Stimulated activated CD4-positive, alpha-beta T cell treated with anti-CD3 and anti-CD28 coated beads, Interleukin-4, amount 100 ng/mL, for 24 hours (primary cell): ENCODE data around the gene DAPK1.
A peak's percentile ranks its signal among the peaks of the same experiment; 100 is the strongest.
"Not testable (repeated sequence)": the region's sequence is repeated elsewhere in the genome, so short reads cannot be mapped to it uniquely, and the experiment has no call there.

ENCODE experiments used
- DNase-seq: peaks from one replicate; pipeline ENCODE4 v3.0.0-alpha.2; 2020

The DAPK1 gene

DNA sequence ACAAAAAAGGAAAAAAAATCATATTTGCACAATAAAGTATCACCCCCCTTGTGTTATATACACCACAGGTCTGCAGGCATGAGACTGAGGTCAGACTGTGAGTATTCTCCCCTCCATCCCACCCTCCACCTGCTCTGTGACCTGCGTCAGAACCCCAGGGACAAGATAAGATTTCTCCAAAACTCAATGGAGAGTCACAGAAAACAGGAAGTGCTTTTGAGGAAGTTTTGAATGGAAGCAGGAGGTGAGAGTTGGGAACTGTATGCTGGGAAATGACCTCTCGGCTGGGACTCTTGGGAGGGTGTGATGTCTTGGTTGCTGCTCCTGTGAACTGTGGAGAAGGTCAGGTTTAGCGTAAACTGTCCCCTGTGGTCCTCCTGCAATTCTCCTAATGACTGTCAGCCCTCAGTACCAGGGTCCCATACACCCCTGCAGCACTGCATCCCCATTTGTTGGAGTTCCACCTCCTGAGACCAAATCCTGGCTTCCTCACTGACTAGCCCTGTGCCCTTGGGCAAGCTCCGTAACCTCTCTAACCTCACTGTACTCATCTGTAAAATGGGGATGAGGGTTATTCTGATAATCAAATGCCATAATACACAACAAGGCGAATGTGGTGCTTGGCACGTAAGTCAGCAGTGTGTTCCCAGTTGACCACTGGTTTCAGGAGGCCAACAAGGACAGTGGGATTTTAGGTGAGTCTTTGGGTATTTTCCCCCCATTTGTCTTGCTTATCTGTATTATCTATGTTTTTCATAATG, 221.4 kb downstream of the DAPK1 start:
- no peak for DNase-seq

DNA sequence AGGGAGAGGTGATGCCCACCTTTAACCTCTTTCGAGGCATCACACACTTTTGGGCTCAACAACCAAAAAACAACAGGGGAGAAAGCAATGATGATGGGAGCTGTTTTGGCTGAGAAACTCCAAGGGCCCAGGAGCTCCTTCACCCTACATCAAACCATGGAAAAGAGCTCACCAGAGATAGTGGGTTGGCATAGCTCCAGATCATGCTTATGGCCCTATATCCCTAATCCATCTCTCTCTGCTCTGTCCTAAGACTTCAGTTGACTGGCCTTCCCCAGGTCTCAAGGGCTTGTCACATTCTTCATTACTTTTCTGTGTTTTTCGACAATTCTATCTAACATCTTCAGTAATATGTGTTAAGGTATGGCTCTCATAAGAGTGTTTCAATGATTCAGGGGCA, 222.5 kb downstream of the DAPK1 start:
- no peak for DNase-seq

DNA sequence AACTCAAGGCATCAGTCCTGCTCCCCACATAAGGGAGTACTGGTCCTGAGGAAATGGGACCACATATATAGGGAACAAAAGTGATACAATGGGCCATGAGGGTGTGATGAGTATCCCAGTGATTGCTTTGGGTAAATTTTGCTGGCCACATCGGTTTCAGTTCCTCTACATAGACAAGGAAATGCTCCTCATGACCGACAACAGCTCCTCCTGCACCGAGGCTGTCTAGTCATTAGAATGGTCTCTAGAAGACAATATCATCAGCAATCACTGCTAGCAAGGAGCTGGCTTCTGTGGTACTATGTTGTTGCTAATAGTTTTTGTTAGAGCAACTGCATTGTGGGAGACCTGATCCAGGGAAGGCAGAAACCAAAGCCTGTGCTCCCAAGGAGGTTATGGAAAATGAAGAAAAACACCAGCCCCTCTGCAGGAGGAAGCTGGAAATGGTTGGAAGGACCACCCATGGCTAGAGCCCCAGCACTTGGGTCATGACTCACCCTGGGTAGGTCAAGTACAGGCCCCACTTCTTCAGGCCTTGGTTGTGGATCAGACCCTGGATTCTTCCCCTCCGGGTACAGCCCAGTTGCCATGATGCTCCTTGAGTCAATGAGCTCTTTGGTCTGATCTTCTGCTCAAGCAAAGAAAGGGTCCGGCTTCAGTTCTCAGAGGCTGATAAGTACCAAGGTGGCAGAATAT, 224.9 kb downstream of the DAPK1 start:
- no peak for DNase-seq

DNA sequence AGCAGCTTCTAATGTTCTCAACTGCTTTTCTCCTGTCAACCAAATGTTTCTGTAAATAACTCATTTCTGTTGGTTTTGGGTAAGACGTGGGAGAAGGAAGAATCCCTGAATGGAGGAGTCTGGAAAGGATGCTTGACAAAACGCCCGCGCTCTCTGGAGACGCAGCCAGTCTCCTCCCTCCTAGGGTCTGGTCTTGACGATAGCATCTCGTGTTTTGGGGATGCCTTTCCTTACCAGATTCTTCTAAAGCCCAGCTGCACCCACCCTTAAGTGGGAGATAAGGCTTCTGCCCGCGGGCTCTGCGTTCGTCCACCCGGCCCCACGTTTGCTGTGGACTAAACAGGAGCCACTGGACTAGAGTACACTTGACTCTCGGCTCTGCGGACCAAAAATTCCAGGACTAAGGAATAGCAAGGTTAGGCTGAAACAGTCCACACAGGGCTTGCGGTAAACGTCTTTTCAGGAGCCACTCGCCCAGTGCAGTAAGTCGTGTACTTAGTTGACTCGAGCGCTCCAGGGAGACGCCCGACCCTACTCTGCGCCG, 227.8 kb downstream of the DAPK1 start:
- DNase-seq: no peak

DNA sequence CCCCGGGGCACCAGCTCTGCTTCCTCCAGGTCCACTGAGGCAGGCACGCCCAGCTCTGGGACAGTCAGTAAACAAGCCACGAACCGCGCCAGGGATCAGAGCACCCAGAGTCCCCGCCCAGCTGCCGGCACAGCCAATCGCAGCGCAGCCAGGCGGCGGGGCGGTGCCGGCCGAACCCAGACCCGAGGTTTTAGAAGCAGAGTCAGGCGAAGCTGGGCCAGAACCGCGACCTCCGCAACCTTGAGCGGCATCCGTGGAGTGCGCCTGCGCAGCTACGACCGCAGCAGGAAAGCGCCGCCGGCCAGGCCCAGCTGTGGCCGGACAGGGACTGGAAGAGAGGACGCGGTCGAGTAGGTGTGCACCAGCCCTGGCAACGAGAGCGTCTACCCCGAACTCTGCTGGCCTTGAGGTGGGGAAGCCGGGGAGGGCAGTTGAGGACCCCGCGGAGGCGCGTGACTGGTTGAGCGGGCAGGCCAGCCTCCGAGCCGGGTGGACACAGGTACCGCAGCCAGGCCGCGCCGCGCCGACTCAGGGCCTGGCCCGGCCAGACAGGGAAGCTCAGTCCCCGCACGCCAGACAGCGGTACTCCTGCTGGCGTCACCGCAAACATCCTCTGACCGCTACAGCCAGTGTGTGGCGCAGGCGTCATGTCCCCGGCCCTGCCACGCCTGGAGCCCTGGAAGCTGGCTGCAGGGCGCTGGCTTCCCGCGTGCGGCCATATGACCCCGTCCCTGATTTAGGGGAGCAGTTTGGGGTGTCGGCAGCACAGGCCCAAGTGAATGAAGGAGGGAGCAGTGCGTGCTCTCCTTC, 228.4 kb downstream of the DAPK1 start, which contains the start of gene CTSL:
Gene CTSL (plus strand): TSS at position 220 of the 810 bp plus-strand sequence. CDS start 1,485 bp downstream, outside the sequence.
- DNase-seq: peak; percentile 56

DNA sequence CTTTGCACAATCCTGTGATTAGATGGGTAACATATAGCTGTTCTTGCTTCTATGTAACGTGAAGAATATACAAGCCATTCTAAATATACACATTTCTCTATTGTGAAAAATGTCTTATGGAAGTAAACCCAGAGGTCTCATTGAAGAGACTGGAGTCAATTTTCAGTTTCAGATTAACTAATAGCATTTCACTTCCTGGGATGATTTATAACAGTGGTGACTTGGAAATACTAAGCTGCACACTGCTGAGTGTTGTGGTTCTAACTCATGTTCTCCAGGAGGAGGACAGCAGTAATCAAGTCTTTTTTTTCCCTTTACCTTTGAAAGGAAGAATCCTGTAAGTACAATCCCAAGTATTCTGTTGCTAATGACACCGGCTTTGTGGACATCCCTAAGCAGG, 231.6 kb downstream of the DAPK1 start:
- DNase-seq: no peak

DNA sequence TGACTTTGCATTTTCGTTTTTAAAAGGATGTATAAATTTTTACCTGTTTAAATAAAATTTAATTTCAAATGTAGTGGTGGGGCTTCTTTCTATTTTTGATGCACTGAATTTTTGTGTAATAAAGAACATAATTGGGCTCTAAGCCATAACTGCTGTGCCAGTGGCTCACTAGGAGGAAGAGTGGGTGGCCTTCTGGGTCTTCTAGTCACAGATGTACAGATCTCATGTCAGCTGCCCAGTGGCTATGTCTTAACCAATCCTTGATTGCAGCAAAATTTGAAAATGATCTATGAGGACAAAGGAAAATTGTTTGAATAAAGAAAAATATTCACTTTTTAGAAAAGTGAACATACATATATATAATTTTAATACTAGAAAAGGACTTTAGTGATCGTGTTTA, 233.7 kb downstream of the DAPK1 start:
- no peak for DNase-seq

DNA sequence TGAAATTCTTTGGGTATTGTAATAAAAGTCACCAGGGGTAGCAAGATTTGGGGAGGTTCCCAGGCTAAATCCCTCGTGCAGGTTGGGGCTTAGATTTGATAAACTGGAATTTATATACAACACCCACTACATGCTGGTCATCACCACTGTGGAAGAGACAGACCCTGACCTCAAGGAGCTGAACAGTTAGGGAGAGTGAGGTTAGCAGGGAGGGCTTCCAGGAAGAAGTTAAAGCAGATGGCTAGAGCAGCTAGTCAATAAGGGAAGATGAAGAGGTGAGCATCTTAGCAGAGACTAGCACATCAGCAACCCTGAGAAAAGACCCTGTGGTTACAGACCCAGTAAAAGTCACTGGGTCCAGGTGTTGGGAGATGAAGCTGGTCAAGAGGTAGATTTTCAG, 234.7 kb downstream of the DAPK1 start:
- DNase-seq: no peak

DNA sequence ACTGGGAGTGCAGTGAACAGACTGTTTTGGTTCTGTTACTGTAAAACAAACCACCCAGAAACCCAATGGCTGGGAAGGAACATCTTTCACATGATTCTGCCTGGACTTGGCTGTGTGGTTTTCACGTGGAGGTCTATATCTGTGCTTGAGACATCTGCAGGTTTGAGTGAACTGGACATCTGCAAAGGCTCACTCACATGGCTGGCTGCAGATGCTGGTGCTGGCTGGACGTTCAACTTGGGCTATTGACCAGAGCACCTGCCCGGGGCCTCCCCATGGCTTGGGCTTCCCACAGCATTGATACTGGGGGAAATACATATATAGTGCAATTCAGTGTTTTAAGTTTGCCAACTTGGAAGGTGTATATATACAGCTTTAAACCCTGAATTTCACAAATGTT, 235.1 kb downstream of the DAPK1 start:
- DNase-seq: no peak

DNA sequence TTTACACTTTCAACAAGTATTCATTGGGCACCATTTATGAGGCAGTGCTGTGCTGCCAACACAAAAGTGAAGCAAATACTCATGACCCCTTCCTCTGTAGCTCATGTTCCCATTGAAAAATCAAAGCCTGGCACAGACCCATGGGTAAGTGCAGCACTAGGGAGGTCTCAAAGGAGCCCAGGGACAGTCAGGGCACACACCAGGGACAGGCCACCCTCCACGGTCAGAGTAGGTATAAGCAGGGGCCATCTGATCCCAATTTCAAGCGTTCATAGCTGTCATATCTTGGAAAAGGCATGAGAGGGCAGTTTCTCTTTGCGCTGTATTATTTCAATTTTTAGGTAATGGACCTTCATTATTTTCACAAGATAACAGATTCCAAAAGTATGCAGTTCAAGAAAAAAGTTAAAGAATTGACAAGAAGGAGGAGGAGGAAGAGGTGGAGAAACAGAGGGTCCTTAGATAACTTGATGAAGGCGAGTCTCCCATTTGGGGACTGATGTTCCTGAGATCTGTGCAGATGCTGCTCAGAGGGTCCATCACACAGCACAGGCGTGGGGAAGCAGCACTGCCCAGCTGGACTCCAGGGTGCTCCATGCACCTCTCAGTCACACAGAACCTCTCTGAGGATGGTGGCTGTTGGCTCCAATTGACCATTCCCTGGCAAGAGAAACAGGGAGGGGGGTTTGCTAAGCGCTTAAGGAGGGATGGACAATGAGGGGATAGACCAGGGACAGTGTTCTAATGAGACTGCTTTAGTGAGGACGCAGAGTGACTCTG, 235.8 kb downstream of the DAPK1 start:
- DNase-seq: no peak

DNA sequence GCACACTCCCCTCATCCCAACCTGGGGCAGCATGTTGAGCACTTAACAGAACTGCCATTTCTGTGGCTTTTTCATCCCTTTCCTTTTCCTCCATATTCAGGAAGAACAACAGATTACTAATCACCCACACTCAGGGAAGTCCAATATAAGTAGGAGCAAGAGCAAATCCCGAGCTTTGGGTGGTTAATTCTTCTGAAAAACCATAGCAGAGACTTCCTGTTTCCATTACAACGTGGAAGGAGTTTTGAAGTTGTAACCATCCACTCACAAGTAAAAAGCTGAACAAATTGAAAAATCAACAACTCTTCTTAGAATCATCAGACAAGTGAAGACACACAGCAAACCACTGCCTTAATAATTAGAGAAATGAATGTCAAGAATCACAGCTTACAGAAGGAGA, 236.4 kb downstream of the DAPK1 start:
- DNase-seq: no peak

DNA sequence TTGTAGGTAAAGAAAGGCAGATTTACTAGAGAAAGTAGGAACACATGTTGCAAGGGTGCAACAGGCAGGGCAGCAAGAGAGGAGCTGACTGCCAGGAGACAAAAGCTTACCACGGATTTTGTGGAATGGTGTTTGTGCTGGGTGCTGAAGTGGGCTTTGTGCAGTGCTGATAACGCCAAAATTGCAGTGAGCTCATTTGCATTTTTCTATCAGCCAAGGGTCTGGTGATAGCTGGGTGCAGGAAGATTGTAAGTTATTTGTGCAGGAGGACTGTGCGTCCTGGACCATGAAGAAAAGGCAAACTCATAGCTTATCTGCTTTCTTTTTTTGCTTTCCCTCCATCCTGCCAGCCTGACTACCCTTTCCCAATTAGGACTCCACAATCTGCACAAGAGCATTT, 241.9 kb downstream of the DAPK1 start:
- no peak for DNase-seq

DNA sequence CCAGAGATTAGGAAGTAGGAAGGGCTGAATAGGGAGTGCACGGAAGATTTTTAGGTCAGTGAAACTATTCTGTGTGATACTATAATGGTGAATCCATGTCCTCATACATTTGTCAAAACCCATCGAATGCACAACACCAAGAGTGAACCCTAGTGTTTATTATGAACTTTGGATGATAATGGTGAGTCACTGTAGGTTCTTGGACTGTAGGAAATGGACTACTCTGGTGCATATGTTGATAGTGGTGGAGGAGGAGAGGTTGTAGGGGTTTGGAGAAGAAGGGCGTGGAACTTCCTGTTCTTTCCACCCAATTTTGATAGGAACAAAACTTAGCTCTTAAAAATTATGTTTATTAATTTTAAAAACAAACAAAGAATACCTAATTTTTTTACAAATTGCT, 242.5 kb downstream of the DAPK1 start:
- DNase-seq: no peak

DNA sequence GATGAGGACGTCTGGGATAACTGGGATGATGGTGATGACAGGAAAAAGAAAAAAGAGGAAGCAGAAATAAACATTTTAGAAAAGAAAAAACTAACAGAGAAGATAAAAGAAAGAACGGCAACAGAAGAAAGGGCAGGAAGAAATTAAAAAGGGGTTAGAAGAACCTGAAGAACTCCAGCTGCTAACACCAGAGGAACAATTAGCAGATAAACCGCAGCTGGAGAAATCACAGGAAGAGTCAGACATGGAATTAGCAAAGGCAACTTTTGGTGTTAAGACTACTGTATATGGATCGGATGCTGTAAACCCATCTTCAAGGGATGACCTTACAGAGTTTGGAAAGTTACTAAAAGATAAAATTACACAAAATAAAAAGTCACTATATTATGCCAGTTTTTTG, 243.7 kb downstream of the DAPK1 start:
- DNase-seq: no peak

DNA sequence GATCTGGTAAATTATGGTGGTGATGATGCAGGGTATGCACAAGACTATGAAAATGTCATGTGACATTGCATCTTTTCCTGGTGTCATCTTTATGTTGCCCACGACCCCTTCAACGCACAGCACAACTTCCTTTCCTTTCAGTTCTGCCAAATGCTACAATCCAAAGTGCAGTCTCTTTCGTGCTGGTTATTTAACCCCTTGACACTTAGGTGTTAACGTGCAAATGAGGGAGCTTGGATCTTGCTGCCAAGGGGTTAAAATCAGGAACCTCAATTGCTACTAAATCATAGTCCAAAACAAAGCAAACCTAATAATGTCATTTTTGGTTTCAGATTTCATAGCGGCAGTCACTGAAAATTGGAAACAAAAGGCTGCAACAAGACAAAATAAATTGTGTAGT, 244.2 kb downstream of the DAPK1 start:
- DNase-seq: no peak

DNA sequence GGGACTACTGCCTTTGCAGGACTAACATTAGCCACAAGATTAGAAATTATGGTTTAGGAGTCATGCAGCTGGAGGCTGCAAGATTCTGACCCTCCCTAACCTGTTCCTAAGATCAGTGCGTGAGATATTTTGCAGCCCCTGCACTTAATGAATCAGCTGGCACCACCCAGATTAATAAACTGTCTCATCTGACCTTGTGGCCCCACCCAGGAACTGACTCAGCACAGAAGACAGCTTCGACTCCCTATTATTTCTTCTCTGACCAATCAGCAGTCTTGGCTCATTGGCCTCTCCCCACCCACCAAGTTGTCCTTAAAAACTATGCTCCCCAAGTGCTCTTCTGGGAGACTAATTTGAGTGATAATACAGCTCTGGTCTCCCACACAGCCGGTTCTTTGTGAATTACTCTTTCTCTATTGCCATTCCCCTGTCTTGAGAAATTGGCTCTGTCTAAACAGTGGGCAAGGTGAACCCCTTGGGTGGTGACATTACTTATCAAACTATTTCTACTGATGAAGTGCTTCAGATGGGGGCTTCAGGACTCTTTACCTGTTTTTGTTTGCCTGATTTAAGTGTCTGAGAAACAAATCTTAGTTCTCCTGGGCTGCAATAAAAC, 245.3 kb downstream of the DAPK1 start:
- no peak for DNase-seq

DNA sequence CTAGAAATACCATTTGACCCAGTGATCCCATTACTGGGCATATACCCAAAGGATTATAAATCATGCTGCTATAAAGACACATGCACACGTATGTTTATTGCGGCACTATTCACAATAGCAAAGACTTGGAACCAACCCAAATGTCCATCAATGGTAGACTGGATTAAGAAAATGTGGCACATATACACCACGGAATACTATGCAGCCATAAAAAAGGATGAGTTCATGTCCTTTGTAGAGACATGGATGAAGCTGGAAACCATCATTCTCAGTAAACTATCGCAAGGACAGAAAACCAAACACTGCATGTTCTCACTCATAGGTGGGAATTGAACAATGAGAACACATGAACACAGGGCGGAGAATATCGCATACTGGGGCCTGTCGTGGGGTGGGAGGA, 246.6 kb downstream of the DAPK1 start:
- DNase-seq: not testable (repeated sequence)

DNA sequence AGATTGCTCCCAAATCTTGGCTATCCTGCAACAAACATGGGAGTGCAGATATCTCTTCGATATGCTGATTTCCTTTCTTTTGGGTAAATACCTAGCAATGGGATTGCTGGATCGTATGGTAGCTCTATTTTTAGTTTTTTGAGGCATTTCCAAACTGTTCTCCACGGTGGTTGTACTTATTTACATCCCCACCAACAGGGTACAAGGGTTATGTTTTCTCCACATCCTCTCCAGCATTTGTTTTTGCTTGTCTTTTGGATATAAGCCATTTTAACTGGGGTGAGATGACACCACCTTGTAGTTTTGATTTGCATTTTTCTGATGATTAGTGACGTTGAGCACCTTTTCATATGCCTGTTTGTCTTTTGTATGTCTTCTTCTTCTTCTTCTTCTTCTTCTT, 248.5 kb downstream of the DAPK1 start:
- DNase-seq: no peak

DNA sequence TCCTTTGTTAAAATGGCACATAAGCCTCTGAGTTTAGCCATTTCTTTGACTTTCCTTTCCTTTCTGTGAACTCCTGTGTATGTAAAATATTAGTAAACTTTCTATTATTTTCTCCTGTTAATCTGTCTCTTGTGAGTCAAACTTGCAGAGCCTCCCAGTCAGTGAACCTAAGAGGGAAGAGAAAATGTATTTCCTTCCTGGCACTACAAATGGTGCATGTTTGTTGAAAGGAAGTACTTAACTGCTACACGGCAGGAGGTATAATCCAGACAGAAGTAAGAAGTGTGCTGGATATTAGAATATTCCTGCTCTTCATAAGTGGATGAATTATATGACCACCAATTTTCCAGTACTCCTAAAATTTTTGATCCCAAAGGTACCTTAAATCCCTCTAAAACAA, 251.2 kb downstream of the DAPK1 start:
- no peak for DNase-seq

DNA sequence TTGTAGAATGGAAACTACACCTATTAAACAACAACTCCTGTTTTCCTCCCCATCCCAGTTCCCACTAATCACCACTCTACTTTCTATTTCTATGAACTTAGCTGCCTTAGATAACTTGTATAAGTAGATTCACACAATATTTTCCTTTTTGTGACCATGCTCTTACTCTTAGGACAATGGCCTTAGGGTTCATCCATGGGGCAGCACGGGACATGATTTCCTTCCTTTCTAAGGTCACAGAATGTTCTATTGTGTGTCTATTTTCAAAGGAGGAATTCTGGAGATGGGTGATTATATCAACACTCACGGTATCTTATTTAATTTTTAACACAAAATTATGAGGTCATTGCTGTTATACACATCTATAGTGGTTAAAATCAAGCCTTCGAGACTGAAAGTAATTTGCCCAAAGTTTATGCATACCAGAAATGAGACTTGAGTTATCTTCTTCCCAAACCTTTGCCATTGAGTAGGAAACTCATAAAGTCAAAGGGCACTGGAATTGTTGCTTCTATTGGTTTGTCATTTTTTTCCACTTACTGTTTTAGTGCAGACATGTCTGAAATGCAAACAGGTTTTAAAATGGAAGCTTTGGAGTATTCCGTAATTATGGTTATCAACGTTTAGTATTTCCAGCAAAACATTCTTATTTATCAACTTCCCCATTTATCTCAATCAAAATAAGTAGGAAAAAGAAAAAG, 251.8 kb downstream of the DAPK1 start:
- DNase-seq: no peak

DNA sequence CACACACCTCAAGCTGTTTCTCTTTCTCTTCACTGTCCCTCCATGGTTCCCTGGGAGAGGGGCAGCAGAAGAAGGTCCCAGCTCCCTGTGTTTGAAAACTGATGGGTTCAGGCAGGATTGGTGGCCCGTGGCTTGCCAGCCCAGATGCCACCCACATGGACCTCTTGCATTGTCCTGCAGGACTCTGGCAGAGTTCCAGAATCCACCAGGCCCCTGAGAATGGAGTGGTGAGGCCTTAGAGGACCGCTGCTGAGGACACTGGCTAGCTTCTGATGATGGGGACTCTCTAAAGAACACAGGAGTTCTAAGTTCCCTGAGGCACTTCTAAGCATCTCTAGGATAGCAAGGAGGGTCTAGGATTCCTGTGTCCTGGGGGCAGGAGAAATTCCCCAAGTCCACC, 253.1 kb downstream of the DAPK1 start:
- DNase-seq: no peak

DNA sequence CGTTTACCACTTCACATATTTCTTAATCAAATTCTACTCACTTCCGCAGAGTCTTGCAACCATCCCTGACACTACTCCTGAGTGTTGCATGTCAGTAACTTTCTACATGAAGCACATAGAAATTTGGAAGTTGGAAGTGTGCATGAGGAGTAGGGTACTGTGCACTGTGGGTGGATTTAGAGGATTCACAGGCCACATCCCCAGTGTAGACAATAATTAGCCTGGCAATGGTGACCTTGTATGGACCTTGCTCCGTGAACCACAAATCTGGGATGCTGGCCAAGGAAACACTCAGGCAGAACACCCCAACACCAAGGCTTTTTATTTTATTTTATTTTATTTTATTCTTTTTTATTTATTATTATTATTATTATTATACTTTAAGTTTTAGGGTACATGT, 253.8 kb downstream of the DAPK1 start:
- no peak for DNase-seq
